GM12873 (cell line): ENCODE measurements around the gene RHBDL1.

Source experiments
- TF ChIP-seq, protein P1 (sequence below): IDR thresholded peaks from 2 replicates; pipeline ENCODE4 v1.5.1; 2012; ENCODE audit warnings: low read depth, mild to moderate bottlenecking, moderate library complexity, low read length, control low read depth; ENCODE audit not compliant: insufficient read depth; ENCODE audit errors: missing control alignments

The RHBDL1 gene

DNA sequence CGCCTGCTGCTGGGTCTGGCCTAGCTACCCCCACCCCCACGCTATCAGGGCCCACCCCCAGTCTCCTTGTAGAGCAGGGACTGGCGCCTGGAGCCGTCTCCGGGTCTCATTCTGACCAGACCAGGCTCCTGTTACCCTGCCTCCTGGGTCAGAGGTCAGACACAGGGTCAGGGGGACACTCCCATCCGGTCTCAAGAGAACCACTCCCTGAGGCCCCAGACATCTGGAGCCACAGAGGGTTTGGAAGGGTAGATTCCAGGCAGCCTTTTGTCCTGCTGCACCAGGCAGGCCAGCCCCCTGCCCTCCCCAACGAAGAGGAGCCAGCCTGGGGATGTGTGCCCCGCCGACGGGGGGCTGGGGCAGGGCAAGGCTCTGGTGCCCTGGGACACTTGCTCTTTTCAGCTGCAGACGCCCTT is 45.6 kb upstream of the RHBDL1 start:
- TF ChIP-seq, protein P1, sequence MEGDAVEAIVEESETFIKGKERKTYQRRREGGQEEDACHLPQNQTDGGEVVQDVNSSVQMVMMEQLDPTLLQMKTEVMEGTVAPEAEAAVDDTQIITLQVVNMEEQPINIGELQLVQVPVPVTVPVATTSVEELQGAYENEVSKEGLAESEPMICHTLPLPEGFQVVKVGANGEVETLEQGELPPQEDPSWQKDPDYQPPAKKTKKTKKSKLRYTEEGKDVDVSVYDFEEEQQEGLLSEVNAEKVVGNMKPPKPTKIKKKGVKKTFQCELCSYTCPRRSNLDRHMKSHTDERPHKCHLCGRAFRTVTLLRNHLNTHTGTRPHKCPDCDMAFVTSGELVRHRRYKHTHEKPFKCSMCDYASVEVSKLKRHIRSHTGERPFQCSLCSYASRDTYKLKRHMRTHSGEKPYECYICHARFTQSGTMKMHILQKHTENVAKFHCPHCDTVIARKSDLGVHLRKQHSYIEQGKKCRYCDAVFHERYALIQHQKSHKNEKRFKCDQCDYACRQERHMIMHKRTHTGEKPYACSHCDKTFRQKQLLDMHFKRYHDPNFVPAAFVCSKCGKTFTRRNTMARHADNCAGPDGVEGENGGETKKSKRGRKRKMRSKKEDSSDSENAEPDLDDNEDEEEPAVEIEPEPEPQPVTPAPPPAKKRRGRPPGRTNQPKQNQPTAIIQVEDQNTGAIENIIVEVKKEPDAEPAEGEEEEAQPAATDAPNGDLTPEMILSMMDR, result no peak

DNA sequence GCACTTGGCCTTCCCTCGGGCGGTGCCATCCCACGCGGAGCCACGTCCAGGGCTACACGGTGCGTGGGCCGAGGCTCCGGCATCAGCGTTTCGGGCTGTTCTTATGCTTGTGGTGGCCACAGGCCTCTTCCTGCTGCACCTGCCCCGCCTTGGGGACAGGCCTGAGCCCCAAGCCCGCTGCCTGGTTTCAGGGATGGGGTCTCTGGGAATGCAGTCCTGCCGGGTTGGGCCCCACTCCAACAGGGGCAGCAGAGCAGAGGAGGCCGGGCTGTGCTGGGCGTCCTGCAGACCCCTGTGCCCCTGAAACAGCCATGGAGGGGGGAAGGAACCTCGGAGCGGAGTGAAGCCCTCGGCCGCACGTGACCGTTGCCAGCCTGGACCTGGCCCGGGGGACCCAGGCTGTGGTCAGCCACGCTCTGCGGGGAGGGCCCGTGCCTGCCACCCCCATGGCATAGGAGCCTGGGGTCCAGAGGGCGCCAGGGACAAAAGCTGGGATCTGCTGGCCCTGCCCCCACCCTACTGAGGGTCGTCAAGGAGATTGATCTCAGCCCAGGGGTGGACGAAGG is 45.1 kb upstream of the RHBDL1 start:
- TF ChIP-seq, protein P1, result no peak

DNA sequence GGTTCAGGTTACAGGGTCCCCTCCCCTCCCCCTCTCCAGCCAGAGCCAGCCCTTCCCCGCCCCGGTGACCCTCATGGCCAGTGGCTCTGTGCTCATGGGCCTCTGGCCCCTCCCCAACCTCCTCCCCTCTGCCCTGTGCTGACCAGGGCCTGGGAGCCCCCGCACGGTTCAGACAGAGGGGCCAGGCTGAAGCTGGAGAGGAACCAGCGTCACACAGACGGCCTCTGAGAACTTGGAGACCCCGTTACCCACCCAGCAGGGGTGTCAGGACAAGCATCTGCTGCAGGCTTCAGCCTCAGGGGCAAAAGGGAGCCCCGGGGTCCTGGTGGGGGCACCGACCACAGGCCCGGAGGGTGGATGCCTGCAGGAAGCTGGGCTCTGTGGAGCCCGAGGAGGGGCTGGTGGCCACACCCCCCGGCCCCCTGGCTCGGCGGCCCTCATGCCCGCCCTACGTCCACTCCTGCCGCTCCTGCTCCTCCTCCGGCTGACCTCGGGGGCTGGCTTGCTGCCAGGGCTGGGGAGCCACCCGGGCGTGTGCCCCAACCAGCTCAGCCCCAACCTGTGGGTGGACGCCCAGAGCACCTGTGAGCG is 44.6 kb upstream of the RHBDL1 start, which contains the start of gene WFIKKN1:
TSS of gene WFIKKN1 (plus strand) at position 171 of the 591 bp plus-strand sequence. CDS start at position 440, 269 bp downstream.
- TF ChIP-seq, protein P1, result no peak

GRCh38 chr16:631808-632358 is 43.6 kb upstream of the RHBDL1 start:
- TF ChIP-seq, protein P1, result no peak

- TF ChIP-seq, protein P1, result no peak
Observed at GRCh38 chr16:632486-633335, 42.8 kb upstream of the RHBDL1 start.

GRCh38 chr16:633336-634050 is 42.0 kb upstream of the RHBDL1 start:
- TF ChIP-seq, protein P1, result no peak
